Keratinocyte (primary cell): Measurements from ENCODE around the gene GNPAT. TPM values are rescaled to one million over a fixed set of nuclear protein-coding genes. Genes with fewer than 3 reads are reported as not detected.

Source experiments
- DNase-seq: peaks from one replicate; pipeline ENCODE4 v3.0.0-alpha.2; 2011; ENCODE audit warnings: low read depth, missing footprints, low spot score
- FAIRE-seq: peaks from 2 replicates; lab custom pipeline; 2011; peaks lifted over from hg19 to GRCh38; lab: Jason Lieb, UNC
- H2AFZ ChIP-seq: 2 replicates; pipeline ENCODE4 v1.6.0; 2012; ENCODE audit warnings: low read length, control low read depth, inconsistent platforms; ENCODE audit not compliant: control insufficient read depth
- H3K27ac ChIP-seq: 2 replicates; pipeline ENCODE4 v1.5.1; 2011; ENCODE audit warnings: low read length; ENCODE audit not compliant: control insufficient read depth, insufficient read depth
- H3K27me3 ChIP-seq: 3 replicates; pipeline ENCODE4 v1.6.0; 2011; ENCODE audit warnings: low read length; ENCODE audit not compliant: control insufficient read depth, insufficient read depth; ENCODE audit errors: extremely low read depth
- H3K36me3 ChIP-seq, 2 experiments: 2 replicates in 1 of 2; 3 replicates in 1 of 2; pipeline ENCODE4 v1.5.1; 2011; ENCODE audit warnings: low read length in 2 of 2, mild to moderate bottlenecking in 1 of 2; ENCODE audit not compliant: control insufficient read depth in 2 of 2, insufficient read depth in 2 of 2; ENCODE audit errors: extremely low read depth in 1 of 2
- H3K4me1 ChIP-seq: 3 replicates; pipeline ENCODE4 v1.5.1; 2011; ENCODE audit warnings: low read length; ENCODE audit not compliant: control insufficient read depth, insufficient read depth; ENCODE audit errors: extremely low read depth
- H3K4me2 ChIP-seq: 3 replicates; pipeline ENCODE4 v1.6.0; 2011; ENCODE audit warnings: low read depth, low read length; ENCODE audit not compliant: control insufficient read depth, insufficient read depth; ENCODE audit errors: extremely low read depth
- H3K4me3 ChIP-seq, 3 experiments: fragments of 200-600 bp in 1 of 3; sonication (generic) in 1 of 3; 2 replicates in 2 of 3; 3 replicates in 1 of 3; pipeline ENCODE4 v1.5.1; 2011 to 2016; ENCODE audit warnings: low read length in 3 of 3, mild to moderate bottlenecking in 3 of 3, control low read depth in 2 of 3, inconsistent platforms in 1 of 3, low read depth in 1 of 3, mixed read lengths in 1 of 3, mixed run types in 1 of 3, moderate library complexity in 1 of 3; ENCODE audit not compliant: control insufficient read depth in 2 of 3, insufficient read depth in 2 of 3; ENCODE audit errors: extremely low read depth in 1 of 3
- H3K79me2 ChIP-seq: 2 replicates; pipeline ENCODE4 v1.6.0; 2012; ENCODE audit warnings: low read length; ENCODE audit not compliant: control insufficient read depth, insufficient read depth
- H3K9ac ChIP-seq: 3 replicates; pipeline ENCODE4 v1.6.0; 2011; ENCODE audit warnings: low read length; ENCODE audit not compliant: control insufficient read depth, insufficient read depth; ENCODE audit errors: extremely low read depth
- H3K9me1 ChIP-seq: 3 replicates; pipeline ENCODE4 v1.6.0; 2011; ENCODE audit warnings: low read length; ENCODE audit not compliant: control insufficient read depth, insufficient read depth; ENCODE audit errors: extremely low read depth
- H3K9me3 ChIP-seq: 2 replicates; pipeline ENCODE4 v1.5.1; 2012; ENCODE audit warnings: low read depth, low read length; ENCODE audit not compliant: control insufficient read depth
- H4K20me1 ChIP-seq: 3 replicates; pipeline ENCODE4 v1.6.0; 2011; ENCODE audit warnings: low read length; ENCODE audit not compliant: control insufficient read depth, insufficient read depth; ENCODE audit errors: extremely low read depth
- CTCF ChIP-seq, 3 experiments: IDR thresholded peaks in 1 of 3; conservative IDR thresholded peaks in 1 of 3; optimal IDR thresholded peaks in 1 of 3; 2 replicates in 2 of 3; 3 replicates in 1 of 3; pipeline versions ENCODE3 to v1.5.1; 2011; ENCODE audit warnings: low read length in 3 of 3, mild to moderate bottlenecking in 3 of 3, moderate library complexity in 2 of 3, control low read depth in 1 of 3, inconsistent platforms in 1 of 3; ENCODE audit not compliant: insufficient read depth in 2 of 3; ENCODE audit errors: extremely low read depth in 1 of 3
- EZH2 ChIP-seq: IDR thresholded peaks from one replicate; pipeline ENCODE4 v1.6.1; 2012; ENCODE audit warnings: inconsistent platforms, mild to moderate bottlenecking, low read length, moderate library complexity
- dilution Hi-C: fragments of 300-500 bp; cut with MboI; formaldehyde crosslinking; loops from one replicate; pipeline ENCODE4 v1.7.0; 2020; ENCODE audit warnings: low sequenced_read_pairs; ENCODE audit not compliant: extremely low pct_ligation_motif_present
- polyA plus RNA-seq, 5 experiments: library from polyadenylated mRNA; depleted of rRNA in 3 of 5; stranded (reverse) in 3 of 5; stranded (forward) in 1 of 5; unstranded in 1 of 5; fragments of >200 nt; gene quantifications; 1 replicate in 1 of 5; 2 replicates in 3 of 5; 3 replicates in 1 of 5; pipeline versions ENCODE4 v1.2.1 to v1.2.3, GENCODE V29; 2011 to 2012; ENCODE audit warnings: missing spikeins in 2 of 5, low read depth in 1 of 5, low replicate concordance in 1 of 5

Gene GNPAT
- polyA plus RNA-seq, 1 donor (not counting 4 experiments of a cell fraction or from before 2014, with no cell fraction given), result 39.9 TPM

GRCh38 chr1:231193710-231194340 lies 47.2 kb upstream of the GNPAT start:
- H3K27ac ChIP-seq, result no peak overlapping the region
- H2AFZ ChIP-seq, result no peak overlapping the region
- H3K36me3 ChIP-seq, result no peaks in the 10 kb centered on the region
- no peak overlapping the region for H3K4me3 ChIP-seq
- DNase-seq (no peak), FAIRE-seq (no peak)
- H3K9me3 ChIP-seq, result no peaks in the 10 kb centered on the region
- H3K9ac ChIP-seq, result no peak overlapping the region
- H4K20me1 ChIP-seq, result no peaks in the 10 kb centered on the region
- peaks cover 5% of the 10 kb centered on the region for H3K27me3 ChIP-seq
- dilution Hi-C loops, result no loop called here
- no peaks in the 10 kb centered on the region for H3K79me2 ChIP-seq
- TF ChIP-seq CTCF (optimal IDR thresholded peaks at IDR 0.05 in 1 of 3, IDR thresholded peaks at IDR 0.05 in 1 of 3, conservative IDR thresholded peaks at IDR 0.05 in 1 of 3; ENCODE audit: extremely low read depth in 1 of 3, insufficient read depth in 2 of 3, low read length in 3 of 3) (no peak), EZH2 (no peak)
- no peak overlapping the region for H3K4me2 ChIP-seq
- H3K4me1 ChIP-seq, result no peaks in the 10 kb centered on the region
- no peaks in the 10 kb centered on the region for H3K9me1 ChIP-seq

- DNase-seq (no peak), FAIRE-seq (no peak)
- Histone ChIP-seq H3K4me2 (no peak overlapping the region), H2AFZ (no peak overlapping the region), H3K27me3 (peaks cover 5% of the 10 kb centered on the region), H4K20me1 (no peaks in the 10 kb centered on the region), H3K36me3 (no peaks in the 10 kb centered on the region), H3K9me1 (no peaks in the 10 kb centered on the region), H3K79me2 (no peaks in the 10 kb centered on the region), H3K9me3 (no peaks in the 10 kb centered on the region), H3K9ac (no peak overlapping the region), H3K4me1 (no peaks in the 10 kb centered on the region), H3K27ac (no peak overlapping the region), H3K4me3 (no peak overlapping the region)
- TF ChIP-seq CTCF (optimal IDR thresholded peaks at IDR 0.05 in 1 of 3, IDR thresholded peaks at IDR 0.05 in 1 of 3, conservative IDR thresholded peaks at IDR 0.05 in 1 of 3; ENCODE audit: extremely low read depth in 1 of 3, insufficient read depth in 2 of 3, low read length in 3 of 3) (no peak), EZH2 (no peak)
- dilution Hi-C loops, result no loop called here
Measured at GRCh38 chr1:231194476-231194842, 46.6 kb upstream of the GNPAT start.
